G401.6 (cell line): ENCODE results near the gene NXN.
"Not testable (repeated sequence)": the region's sequence is repeated elsewhere in the genome, so short reads cannot be mapped to it uniquely, and the experiment has no call there.

Source experiments
- FAIRE-seq: peaks from 2 replicates; lab custom pipeline; 2012; peaks lifted over from hg19 to GRCh38; lab: Jason Lieb, UNC

Gene NXN

GRCh38 chr17:826778-827177 is 152.8 kb downstream of the NXN start:
- FAIRE-seq, result no peak

GRCh38 chr17:825216-825615 is 154.4 kb downstream of the NXN start:
- no peak for FAIRE-seq

GRCh38 chr17:824378-824777 is 155.2 kb downstream of the NXN start:
- no peak for FAIRE-seq

- no peak for FAIRE-seq
Measured at GRCh38 chr17:823501-823902, 156.1 kb downstream of the NXN start.

- no peak for FAIRE-seq
Measured at GRCh38 chr17:819251-819650, 160.3 kb downstream of the NXN start.

GRCh38 chr17:814371-814770 is 165.2 kb downstream of the NXN start:
- no peak for FAIRE-seq

- FAIRE-seq, result no peak
Measured at GRCh38 chr17:812638-813204, 166.9 kb downstream of the NXN start.

- no peak for FAIRE-seq
Measured at GRCh38 chr17:811051-811784, 168.4 kb downstream of the NXN start.

- FAIRE-seq, result no peak
Measured at GRCh38 chr17:807523-808294, 171.9 kb downstream of the NXN start.

GRCh38 chr17:806781-807522 is 172.6 kb downstream of the NXN start:
- FAIRE-seq, result no peak

- no peak for FAIRE-seq
Measured at GRCh38 chr17:806346-806745, 173.2 kb downstream of the NXN start.

GRCh38 chr17:805886-806285 is 173.7 kb downstream of the NXN start:
- FAIRE-seq, result not testable (repeated sequence)

- FAIRE-seq, result no peak
Measured at GRCh38 chr17:804541-805435, 174.8 kb downstream of the NXN start.

GRCh38 chr17:802901-803881 is 176.4 kb downstream of the NXN start:
- FAIRE-seq, result no peak

- no peak for FAIRE-seq
Measured at GRCh38 chr17:802481-802880, 177.1 kb downstream of the NXN start.

GRCh38 chr17:801660-802059 is 177.9 kb downstream of the NXN start:
- FAIRE-seq, result no peak

- FAIRE-seq, result no peak
Measured at GRCh38 chr17:800446-801242, 178.9 kb downstream of the NXN start.

- no peak for FAIRE-seq
Measured at GRCh38 chr17:799261-799660, 180.3 kb downstream of the NXN start.

- no peak for FAIRE-seq
Measured at GRCh38 chr17:798246-798645, 181.3 kb downstream of the NXN start.
